IPS-18a (cell line): ENCODE measurements around the gene CHMP2A.
"Not testable (repeated sequence)": the region's sequence is repeated elsewhere in the genome, so short reads cannot be mapped to it uniquely, and the experiment has no call there.

Experiments
- H3K27ac ChIP-seq: one replicate; pipeline ENCODE4 v1.5.1; 2013; ENCODE audit warnings: low read length
- H3K27me3 ChIP-seq: one replicate; pipeline ENCODE4 v1.6.1; 2013; ENCODE audit warnings: mild to moderate bottlenecking, low read length; ENCODE audit not compliant: control insufficient read depth, insufficient read depth
- H3K36me3 ChIP-seq: one replicate; pipeline ENCODE4 v1.6.1; 2013; ENCODE audit warnings: low read depth, low read length; ENCODE audit not compliant: control insufficient read depth
- H3K4me1 ChIP-seq: one replicate; pipeline ENCODE4 v1.6.1; 2013; ENCODE audit warnings: low read depth, low read length; ENCODE audit not compliant: control insufficient read depth
- H3K4me3 ChIP-seq: one replicate; pipeline ENCODE4 v1.5.1; 2013; ENCODE audit warnings: low read length
- H3K9ac ChIP-seq: one replicate; pipeline ENCODE4 v1.6.1; 2013; ENCODE audit warnings: mild to moderate bottlenecking, low read length, moderate library complexity
- H3K9me3 ChIP-seq: one replicate; pipeline ENCODE4 v1.6.1; 2013; ENCODE audit warnings: low read depth, low read length; ENCODE audit not compliant: control insufficient read depth

The CHMP2A gene

GRCh38 chr19:58549664-58550361, 5.1 kb downstream of the CHMP2A start:
- Histone ChIP-seq H3K36me3 (peaks cover 72% of the 10 kb centered on the region), H3K27me3 (no peaks in the 10 kb centered on the region), H3K4me3 (no peak overlapping the region), H3K27ac (no peak overlapping the region), H3K9me3 (no peaks in the 10 kb centered on the region), H3K9ac (no peak overlapping the region), H3K4me1 (no peaks in the 10 kb centered on the region)

DNA sequence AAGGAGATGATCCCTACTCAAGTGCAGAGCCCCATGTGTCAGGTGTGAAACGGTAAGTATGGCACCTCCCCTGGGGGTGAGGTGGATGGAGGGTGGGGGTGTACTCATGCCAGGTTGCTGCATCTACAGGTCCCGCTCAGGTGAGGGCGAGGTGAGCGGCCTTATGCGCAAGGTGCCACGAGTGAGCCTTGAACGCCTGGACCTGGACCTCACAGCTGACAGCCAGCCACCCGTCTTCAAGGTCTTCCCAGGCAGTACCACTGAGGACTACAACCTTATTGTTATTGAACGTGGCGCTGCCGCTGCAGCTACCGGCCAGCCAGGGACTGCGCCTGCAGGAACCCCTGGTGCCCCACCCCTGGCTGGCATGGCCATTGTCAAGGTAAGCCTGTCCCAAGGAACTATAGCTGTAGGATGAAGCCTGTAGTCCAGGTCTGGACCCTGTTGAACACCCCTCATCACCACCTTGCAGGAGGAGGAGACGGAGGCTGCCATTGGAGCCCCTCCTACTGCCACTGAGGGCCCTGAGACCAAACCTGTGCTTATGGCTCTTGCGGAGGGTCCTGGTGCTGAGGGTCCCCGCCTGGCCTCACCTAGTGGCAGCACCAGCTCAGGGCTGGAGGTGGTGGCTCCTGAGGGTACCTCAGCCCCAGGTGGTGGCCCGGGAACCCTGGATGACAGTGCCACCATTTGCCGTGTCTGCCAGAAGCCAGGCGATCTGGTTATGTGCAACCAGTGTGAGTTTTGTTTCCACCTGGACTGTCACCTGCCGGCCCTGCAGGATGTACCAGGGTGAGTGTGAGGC, 5.8 kb downstream of the CHMP2A start:
- no peak overlapping the region for H3K4me3 ChIP-seq
- H3K27ac ChIP-seq = no peak overlapping the region
- H3K9me3 ChIP-seq = no peaks in the 10 kb centered on the region
- peaks cover 72% of the 10 kb centered on the region for H3K36me3 ChIP-seq
- no peaks in the 10 kb centered on the region for H3K4me1 ChIP-seq
- H3K27me3 ChIP-seq = no peaks in the 10 kb centered on the region
- H3K9ac ChIP-seq = no peak overlapping the region

DNA sequence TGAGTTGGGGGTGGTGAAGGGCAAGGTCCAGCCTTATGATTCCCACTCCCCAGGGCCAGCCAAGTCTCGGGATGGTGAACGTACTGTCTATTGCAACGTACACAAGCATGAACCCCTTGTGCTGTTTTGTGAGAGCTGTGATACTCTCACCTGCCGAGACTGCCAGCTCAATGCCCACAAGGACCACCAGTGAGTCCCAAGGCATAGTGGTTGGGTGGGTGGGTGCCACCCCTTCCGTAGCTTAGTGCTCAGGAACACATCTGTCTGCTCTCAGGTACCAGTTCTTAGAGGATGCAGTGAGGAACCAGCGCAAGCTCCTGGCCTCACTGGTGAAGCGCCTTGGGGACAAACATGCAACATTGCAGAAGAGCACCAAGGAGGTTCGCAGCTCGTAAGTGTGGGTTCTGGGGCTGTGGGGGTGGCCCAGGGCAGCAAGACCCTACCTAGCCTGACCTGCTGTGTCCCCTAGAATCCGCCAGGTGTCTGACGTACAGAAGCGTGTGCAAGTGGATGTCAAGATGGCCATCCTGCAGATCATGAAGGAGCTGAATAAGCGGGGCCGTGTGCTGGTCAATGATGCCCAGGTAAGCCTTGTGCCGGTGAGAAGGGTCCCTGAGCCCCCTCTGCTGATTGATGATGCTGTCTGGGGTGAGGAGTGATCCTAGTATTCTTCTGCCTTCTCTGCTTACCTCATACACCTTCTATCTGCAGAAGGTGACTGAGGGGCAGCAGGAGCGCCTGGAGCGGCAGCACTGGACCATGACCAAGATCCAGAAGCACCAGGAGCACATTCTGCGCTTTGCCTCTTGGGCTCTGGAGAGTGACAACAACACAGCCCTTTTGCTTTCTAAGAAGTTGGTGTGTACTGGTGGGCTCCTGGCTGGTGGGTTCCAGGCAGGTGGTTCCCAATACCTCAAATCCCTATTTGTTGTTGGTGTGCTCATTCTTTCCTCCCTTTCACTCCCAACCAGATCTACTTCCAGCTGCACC, 7.3 kb downstream of the CHMP2A start:
- H3K4me3 ChIP-seq = no peak overlapping the region
- H3K27ac ChIP-seq = no peak overlapping the region
- peaks cover 2% of the 10 kb centered on the region for H3K27me3 ChIP-seq
- H3K4me1 ChIP-seq = no peaks in the 10 kb centered on the region
- no peak overlapping the region for H3K9ac ChIP-seq
- peaks cover 71% of the 10 kb centered on the region for H3K36me3 ChIP-seq
- no peaks in the 10 kb centered on the region for H3K9me3 ChIP-seq

GRCh38 chr19:58546019-58546530, 8.8 kb downstream of the CHMP2A start:
- H3K27me3 ChIP-seq = peaks cover 16% of the 10 kb centered on the region
- H3K4me3 ChIP-seq = peak overlapping the region; percentile 94
- no peaks in the 10 kb centered on the region for H3K9me3 ChIP-seq
- no peak overlapping the region for H3K27ac ChIP-seq
- peaks cover 55% of the 10 kb centered on the region for H3K36me3 ChIP-seq
- no peaks in the 10 kb centered on the region for H3K4me1 ChIP-seq
- H3K9ac ChIP-seq = peak overlapping the region; percentile 68

DNA sequence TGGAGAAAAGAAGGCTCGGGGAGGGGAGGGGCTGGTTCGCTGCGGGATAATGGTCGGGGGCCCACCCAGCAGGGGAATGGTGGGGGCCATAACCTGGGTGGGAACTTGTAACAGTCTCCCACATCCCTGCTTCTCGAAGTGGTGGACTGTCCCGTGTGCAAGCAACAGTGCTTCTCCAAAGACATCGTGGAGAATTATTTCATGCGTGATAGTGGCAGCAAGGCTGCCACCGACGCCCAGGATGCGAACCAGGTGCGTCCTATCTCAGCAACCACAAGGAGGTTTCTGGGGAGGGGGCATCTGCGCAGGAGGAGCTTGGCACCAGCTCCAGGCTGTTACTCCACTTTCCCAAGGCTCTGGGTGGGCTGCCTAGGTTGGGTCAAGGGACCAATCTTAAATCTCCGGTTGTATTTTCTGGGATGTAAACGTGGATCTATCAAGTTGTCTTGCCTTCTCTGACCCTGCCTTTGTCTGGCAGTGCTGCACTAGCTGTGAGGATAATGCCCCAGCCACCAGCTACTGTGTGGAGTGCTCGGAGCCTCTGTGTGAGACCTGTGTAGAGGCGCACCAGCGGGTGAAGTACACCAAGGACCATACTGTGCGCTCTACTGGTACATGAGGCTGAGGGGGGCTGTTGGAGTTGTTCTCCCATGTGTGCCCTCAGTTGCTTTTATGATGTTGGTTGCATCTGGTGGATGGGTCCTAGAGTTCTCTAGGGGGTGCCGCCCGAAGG, 9.5 kb downstream of the CHMP2A start:
- no peaks in the 10 kb centered on the region for H3K4me1 ChIP-seq
- H3K27ac ChIP-seq = no peak overlapping the region
- peak overlapping the region; percentile 68 for H3K9ac ChIP-seq
- H3K4me3 ChIP-seq = peak overlapping the region; percentile 94
- peaks cover 49% of the 10 kb centered on the region for H3K36me3 ChIP-seq
- no peaks in the 10 kb centered on the region for H3K9me3 ChIP-seq
- peaks cover 21% of the 10 kb centered on the region for H3K27me3 ChIP-seq

- Histone ChIP-seq H3K36me3 (peaks cover 42% of the 10 kb centered on the region), H3K4me3 (peak overlapping the region; percentile 94), H3K27me3 (peaks cover 26% of the 10 kb centered on the region), H3K9me3 (no peaks in the 10 kb centered on the region), H3K4me1 (no peaks in the 10 kb centered on the region), H3K9ac (peak overlapping the region; percentile 68), H3K27ac (no peak overlapping the region)
Measured at GRCh38 chr19:58544591-58545285, 10.2 kb downstream of the CHMP2A start.

DNA sequence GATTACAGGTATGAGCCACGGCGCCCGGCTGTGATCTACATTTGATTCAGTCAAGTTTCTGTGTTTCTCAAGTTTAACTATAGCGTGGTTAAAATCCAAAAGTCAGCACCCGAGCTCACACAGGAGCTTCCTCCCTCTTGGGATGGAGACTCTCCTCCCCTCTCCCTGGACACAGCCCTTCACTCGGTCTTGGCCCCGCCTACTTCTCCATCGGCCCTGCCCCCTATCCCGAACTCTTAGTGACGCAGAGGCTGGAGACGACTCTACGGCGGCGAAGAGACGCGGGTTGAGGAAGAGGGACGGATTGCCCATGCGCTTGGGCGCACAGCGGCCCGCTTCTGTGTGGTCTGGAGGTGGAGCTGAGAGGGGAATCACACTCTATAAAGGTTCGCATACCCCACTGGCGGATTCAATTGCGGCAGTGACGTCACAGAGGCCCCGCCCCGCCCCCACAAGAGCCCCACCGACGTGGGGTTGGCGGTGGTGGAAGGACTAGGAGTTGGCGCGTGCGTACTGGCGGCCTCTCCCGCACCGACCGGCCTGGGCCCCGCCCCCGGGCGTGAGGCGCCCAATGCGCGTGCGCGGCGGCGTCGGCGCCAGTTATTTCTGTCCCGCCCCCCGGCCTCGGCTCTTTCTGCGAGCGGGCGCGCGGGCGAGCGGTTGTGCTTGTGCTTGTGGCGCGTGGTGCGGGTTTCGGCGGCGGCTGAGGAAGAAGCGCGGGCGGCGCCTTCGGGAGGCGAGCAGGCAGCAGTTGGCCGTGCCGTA, 10.9 kb downstream of the CHMP2A start, which contains the start of gene TRIM28:
Gene TRIM28, plus strand, starts transcription at position 239 of the 765 bp plus-strand sequence. CDS start 694 bp downstream, outside the sequence.
- H3K9ac ChIP-seq = peak within 1 kb of the TSS; percentile 68
- peak within 1 kb of the TSS; percentile 28 for H3K27ac ChIP-seq
- peaks cover 35% of the 10 kb centered on the region for H3K36me3 ChIP-seq
- H3K27me3 ChIP-seq = peaks cover 33% of the 10 kb centered on the region
- H3K4me1 ChIP-seq = no peaks in the 10 kb centered on the region
- no peaks in the 10 kb centered on the region for H3K9me3 ChIP-seq
- H3K4me3 ChIP-seq = peak within 1 kb of the TSS; percentile 94

DNA sequence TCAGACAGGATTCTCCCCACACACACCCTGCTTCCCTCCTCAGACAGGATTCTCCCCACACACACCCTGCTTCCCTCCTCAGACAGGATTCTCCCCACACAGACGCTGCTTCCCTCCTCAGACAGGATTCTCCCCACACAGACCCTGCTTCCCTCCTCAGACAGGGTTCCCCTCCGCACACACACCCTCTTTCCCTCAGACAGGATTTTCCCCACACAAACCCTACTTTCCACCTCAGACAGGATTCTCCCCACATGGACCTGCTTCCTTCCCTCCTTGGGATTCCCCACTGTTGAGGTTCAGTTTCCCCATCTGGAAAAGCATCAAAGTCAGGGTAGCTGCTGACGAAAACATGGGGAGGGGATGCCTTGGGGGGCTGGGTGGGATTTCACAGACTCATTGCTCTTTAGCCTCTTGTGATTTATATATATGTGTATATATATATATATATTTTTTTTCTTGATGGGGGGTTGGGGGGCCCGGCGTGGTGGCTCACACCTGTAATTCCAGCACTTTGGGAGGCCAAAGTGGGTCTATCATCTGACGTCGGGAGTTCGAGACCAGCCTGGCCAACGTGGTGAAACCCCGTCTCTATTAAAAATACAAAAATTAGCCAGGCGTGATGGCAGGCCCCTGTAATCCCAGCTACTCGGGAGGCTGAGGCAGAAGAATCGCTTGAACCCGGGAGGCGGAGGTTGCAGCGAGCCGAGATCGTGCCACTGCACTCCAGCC, 12.1 kb downstream of the CHMP2A start:
- Histone ChIP-seq H3K27me3 (peaks cover 34% of the 10 kb centered on the region), H3K36me3 (peaks cover 23% of the 10 kb centered on the region)
- H3K4me3 ChIP-seq, H3K9me3 ChIP-seq, H3K4me1 ChIP-seq, H3K9ac ChIP-seq, H3K27ac ChIP-seq: not testable (repeated sequence)

GRCh38 chr19:58539169-58539559, 15.7 kb downstream of the CHMP2A start:
- Histone ChIP-seq H3K9ac (peak overlapping the region; percentile 86), H3K27me3 (peaks cover 34% of the 10 kb centered on the region), H3K4me3 (peak overlapping the region; percentile 59), H3K27ac (peak overlapping the region; percentile 94)
- not testable (repeated sequence) for H3K4me1 ChIP-seq, H3K9me3 ChIP-seq, H3K36me3 ChIP-seq
